ENCODE results near the gene S100A2. TPM values are rescaled to one million over a fixed set of nuclear protein-coding genes. Genes with fewer than 3 reads are reported as not detected.
"Not testable (repeated sequence)": the region's sequence is repeated elsewhere in the genome, so short reads cannot be mapped to it uniquely, and the experiment has no call there.

S100A2 gene
- total and polyA plus RNA-seq, 9 donors = 1.4 to 5.0 (median 1.8) TPM

DNA sequence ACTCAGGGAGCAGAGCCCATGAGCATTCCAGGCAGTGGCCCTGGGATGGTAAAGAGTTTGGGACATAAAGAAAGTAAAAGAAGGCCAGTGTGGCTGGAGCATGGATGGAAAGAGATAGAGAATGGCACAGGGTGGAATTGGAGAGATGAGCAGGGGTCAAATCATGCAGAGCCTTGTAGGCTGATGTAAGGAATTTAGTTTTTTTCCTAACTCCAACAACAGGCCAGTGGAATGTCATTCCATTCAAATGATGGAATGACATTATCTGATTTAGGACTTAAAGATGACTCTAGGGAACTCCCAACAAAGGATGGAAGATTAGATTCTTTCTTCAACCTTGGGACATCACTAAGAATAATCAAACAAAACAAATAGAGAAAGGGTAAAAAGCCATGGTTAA, 12.8 kb upstream of the S100A2 start:
- H3K9me3 ChIP-seq (replicated peaks; ENCODE audit: control insufficient read depth, low read depth, low read length) = no peaks in the 10 kb centered on the region
- H3K27ac ChIP-seq (ENCODE audit: low read length) = no peak overlapping the region
- no peaks in the 10 kb centered on the region for H3K4me1 ChIP-seq (ENCODE audit: control insufficient read depth, insufficient read depth, low read length)
- DNase-seq = no peak
- no peak overlapping the region for H3K4me3 ChIP-seq (ENCODE audit: low read length)
- H3K36me3 ChIP-seq (ENCODE audit: control insufficient read depth, insufficient read depth, low read length) = no peaks in the 10 kb centered on the region
- H3K27me3 ChIP-seq (ENCODE audit: control insufficient read depth, insufficient read depth, low read length) = peaks cover 2% of the 10 kb centered on the region

DNA sequence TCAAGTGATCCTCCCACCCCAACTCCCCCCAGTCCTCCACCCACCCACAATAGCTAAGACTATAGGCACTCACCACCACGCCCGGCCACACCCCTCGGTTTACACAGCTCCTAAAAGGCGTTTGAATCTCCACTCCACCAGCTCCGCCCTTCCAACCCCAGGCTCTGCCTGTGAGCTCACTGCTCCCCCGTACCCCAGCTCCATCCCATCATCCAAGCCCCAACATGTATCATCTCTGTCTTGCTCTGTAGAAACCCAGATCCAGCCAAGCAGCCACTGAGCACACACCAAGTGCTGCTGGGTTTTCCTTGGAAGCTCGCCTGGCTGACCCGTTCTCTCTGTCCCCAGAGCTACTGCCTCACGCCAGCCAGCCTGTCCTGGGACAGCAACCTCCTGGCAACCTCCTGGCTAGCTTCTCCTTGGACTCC, 12.0 kb upstream of the S100A2 start:
- H3K27me3 ChIP-seq (ENCODE audit: control insufficient read depth, insufficient read depth, low read length) = peaks cover 2% of the 10 kb centered on the region
- 56% methylated on average over 9 of the region's 9 CpGs for WGBS (ENCODE audit: insufficient coverage)
- peaks cover under 1% of the 10 kb centered on the region for H3K4me1 ChIP-seq (ENCODE audit: control insufficient read depth, insufficient read depth, low read length)
- DNase-seq = no peak
- H3K4me3 ChIP-seq (ENCODE audit: low read length) = no peak overlapping the region
- H3K36me3 ChIP-seq (ENCODE audit: control insufficient read depth, insufficient read depth, low read length) = no peaks in the 10 kb centered on the region
- no peak overlapping the region for H3K27ac ChIP-seq (ENCODE audit: low read length)
- H3K9me3 ChIP-seq (replicated peaks; ENCODE audit: control insufficient read depth, low read depth, low read length) = no peaks in the 10 kb centered on the region

DNA sequence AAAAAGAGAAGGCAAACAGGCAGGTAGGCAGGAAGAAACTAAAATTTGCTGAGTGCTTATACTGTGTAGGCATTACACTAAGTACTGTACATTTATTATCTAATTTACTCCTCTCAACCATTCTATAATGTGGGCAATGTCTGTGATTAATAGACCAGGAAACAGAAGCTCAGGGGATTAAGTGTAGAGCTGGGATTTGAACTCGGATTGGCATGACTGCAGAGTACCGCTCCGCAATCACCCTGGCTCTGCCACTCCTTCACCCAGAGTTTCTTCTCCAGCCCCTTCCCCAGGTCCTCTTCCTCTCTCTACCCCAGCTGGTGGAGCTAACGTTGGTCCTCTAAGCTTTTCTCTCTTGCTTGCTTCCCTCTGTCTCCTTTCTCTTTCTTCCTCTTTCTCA, 11.5 kb upstream of the S100A2 start:
- no peak for DNase-seq
- no peak overlapping the region for H3K4me3 ChIP-seq (ENCODE audit: low read length)
- no peak overlapping the region for H3K27ac ChIP-seq (ENCODE audit: low read length)
- no peaks in the 10 kb centered on the region for H3K36me3 ChIP-seq (ENCODE audit: control insufficient read depth, insufficient read depth, low read length)
- peaks cover 4% of the 10 kb centered on the region for H3K4me1 ChIP-seq (ENCODE audit: control insufficient read depth, insufficient read depth, low read length)
- WGBS (ENCODE audit: insufficient coverage) = 100% methylated on average over 1 of the region's 4 CpGs
- H3K27me3 ChIP-seq (ENCODE audit: control insufficient read depth, insufficient read depth, low read length) = peaks cover 2% of the 10 kb centered on the region
- no peaks in the 10 kb centered on the region for H3K9me3 ChIP-seq (replicated peaks; ENCODE audit: control insufficient read depth, low read depth, low read length)

DNA sequence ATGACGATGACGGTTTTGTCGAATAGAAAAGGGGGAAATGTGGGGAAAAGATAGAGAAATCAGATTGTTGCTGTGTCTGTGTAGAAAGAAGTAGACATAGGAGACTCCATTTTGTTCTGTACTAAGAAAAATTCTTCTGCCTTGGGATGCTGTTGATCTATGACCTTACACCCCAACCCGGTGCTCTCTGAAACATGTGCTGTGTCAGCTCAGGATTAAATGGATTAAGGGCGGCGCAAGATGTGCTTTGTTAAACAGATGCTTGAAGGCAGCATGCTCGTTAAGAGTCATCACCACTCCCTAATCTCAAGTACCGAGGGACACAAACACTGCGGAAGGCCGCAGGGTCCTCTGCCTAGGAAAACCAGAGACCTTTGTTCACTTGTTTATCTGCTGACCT, 9.9 kb upstream of the S100A2 start:
- H3K9me3 ChIP-seq (replicated peaks; ENCODE audit: control insufficient read depth, low read depth, low read length); H3K27me3 ChIP-seq (ENCODE audit: control insufficient read depth, insufficient read depth, low read length); H3K36me3 ChIP-seq (ENCODE audit: control insufficient read depth, insufficient read depth, low read length); H3K4me3 ChIP-seq (ENCODE audit: low read length); DNase-seq; H3K4me1 ChIP-seq (ENCODE audit: control insufficient read depth, insufficient read depth, low read length); H3K27ac ChIP-seq (ENCODE audit: low read length): not testable (repeated sequence)
- no CpG with 5 or more reads among the region's 10 CpGs for WGBS (ENCODE audit: insufficient coverage)

DNA sequence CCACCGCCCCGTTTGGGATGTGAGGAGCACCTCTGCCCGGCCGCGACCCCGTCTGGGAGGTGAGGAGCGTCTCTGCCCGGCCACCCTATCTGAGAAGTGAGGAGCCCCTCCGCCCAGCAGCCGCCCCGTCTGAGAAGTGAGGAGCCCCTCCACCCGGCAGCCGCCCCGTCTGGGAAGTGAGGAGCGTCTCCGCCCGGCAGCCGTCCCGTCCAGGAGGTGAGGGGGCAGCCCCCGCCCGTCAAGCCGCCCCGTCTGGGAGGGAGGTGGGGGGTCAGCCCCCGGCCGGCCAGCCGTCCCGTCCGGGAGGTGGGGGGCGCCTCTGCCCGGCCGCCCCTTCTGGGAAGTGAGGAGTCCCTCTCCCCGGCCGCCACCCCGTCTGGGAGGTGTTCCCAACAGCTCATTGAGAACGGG, 9.4 kb upstream of the S100A2 start:
- H3K9me3 ChIP-seq (replicated peaks; ENCODE audit: control insufficient read depth, low read depth, low read length); H3K27ac ChIP-seq (ENCODE audit: low read length); H3K4me3 ChIP-seq (ENCODE audit: low read length); H3K27me3 ChIP-seq (ENCODE audit: control insufficient read depth, insufficient read depth, low read length); H3K4me1 ChIP-seq (ENCODE audit: control insufficient read depth, insufficient read depth, low read length); H3K36me3 ChIP-seq (ENCODE audit: control insufficient read depth, insufficient read depth, low read length); DNase-seq: not testable (repeated sequence)
- 87% methylated on average over 20 of the region's 35 CpGs for WGBS (ENCODE audit: insufficient coverage)

DNA sequence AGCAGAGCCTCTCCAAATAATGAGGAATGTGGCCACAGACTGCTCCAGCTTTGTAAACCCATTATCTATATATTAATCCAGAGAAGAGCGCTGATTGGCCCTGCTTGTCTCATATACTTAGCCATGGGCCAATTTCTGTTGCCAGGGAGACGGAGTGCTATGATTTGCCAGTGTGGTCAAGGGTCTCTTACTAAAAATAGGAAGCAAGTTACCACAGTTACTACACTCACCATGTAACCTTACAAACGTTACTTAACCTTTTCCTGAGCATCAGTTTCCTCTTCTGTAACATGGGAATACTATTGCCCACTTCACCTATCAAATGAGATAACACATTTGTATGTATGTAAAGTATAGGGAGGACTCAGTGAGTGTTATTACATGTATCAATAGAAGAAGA, 7.7 kb upstream of the S100A2 start:
- H3K27ac ChIP-seq (ENCODE audit: low read length) = no peak overlapping the region
- no peak overlapping the region for H3K4me3 ChIP-seq (ENCODE audit: low read length)
- DNase-seq = no peak

DNA sequence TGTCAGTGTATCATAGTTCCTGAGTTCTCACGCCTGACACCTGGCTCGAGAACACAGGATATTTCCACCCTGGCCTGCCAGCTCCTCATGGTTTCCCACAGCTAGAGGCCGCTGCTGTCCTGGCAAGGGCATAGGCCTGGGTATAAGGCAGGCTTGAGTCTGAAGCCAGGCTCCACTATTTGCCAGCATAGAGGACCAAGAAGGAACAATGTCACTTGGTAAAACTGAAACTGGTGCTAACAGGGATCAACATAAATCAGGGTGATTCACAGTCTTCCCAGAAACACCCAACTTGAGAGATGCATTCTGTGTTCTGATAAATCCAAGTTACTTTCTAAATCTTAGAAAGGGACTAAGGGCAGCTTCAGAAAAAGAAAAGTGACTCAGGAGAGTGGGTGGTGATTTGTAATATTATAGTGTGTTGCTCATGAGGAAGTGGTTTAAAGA, 6.9 kb upstream of the S100A2 start:
- H3K27ac ChIP-seq (ENCODE audit: low read length) = no peak overlapping the region
- H3K4me1 ChIP-seq (ENCODE audit: control insufficient read depth, insufficient read depth, low read length) = peaks cover 17% of the 10 kb centered on the region
- WGBS (ENCODE audit: insufficient coverage) = 40% methylated on average over 1 of the region's 3 CpGs
- H3K27me3 ChIP-seq (ENCODE audit: control insufficient read depth, insufficient read depth, low read length) = peaks cover under 1% of the 10 kb centered on the region
- no peaks in the 10 kb centered on the region for H3K9me3 ChIP-seq (replicated peaks; ENCODE audit: control insufficient read depth, low read depth, low read length)
- peak; percentile 78 for DNase-seq
- no peak overlapping the region for H3K4me3 ChIP-seq (ENCODE audit: low read length)
- no peaks in the 10 kb centered on the region for H3K36me3 ChIP-seq (ENCODE audit: control insufficient read depth, insufficient read depth, low read length)

More for the DNA sequence above, 7.7 kb upstream of the S100A2 start:
- Histone ChIP-seq H3K36me3 (ENCODE audit: control insufficient read depth, insufficient read depth, low read length) (no peaks in the 10 kb centered on the region), H3K9me3 (replicated peaks; ENCODE audit: control insufficient read depth, low read depth, low read length) (no peaks in the 10 kb centered on the region), H3K27me3 (ENCODE audit: control insufficient read depth, insufficient read depth, low read length) (peaks cover 2% of the 10 kb centered on the region), H3K4me1 (ENCODE audit: control insufficient read depth, insufficient read depth, low read length) (peaks cover 9% of the 10 kb centered on the region)
- WGBS (ENCODE audit: insufficient coverage) = no CpG with 5 or more reads among the region's 3 CpGs

DNA sequence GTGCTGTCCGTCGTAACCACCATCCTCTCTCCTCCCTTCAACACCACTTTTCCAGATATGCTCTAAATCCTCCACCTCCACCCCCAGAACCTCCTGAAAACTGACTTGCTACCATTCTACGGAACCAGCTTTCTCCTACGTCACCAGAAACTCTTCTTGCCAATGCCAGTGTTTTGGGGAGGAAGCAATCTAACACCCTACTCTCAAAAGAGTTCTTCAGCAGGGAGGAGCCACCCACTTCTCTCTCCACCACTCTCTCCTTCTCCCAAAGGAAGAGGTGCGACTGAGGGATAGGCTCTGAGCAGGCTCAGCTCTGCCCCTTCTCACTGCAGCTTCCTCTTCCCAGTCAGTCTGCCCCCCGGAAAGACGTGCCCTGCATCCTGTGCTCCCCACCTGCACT, 6.1 kb upstream of the S100A2 start:
- Histone ChIP-seq H3K36me3 (ENCODE audit: control insufficient read depth, insufficient read depth, low read length) (no peaks in the 10 kb centered on the region), H3K4me1 (ENCODE audit: control insufficient read depth, insufficient read depth, low read length) (peaks cover 25% of the 10 kb centered on the region), H3K4me3 (ENCODE audit: low read length) (no peak overlapping the region), H3K27me3 (ENCODE audit: control insufficient read depth, insufficient read depth, low read length) (no peaks in the 10 kb centered on the region), H3K9me3 (replicated peaks; ENCODE audit: control insufficient read depth, low read depth, low read length) (no peaks in the 10 kb centered on the region), H3K27ac (ENCODE audit: low read length) (no peak overlapping the region)
- WGBS (ENCODE audit: insufficient coverage) = 57% methylated on average over 4 of the region's 7 CpGs
- no peak for DNase-seq

DNA sequence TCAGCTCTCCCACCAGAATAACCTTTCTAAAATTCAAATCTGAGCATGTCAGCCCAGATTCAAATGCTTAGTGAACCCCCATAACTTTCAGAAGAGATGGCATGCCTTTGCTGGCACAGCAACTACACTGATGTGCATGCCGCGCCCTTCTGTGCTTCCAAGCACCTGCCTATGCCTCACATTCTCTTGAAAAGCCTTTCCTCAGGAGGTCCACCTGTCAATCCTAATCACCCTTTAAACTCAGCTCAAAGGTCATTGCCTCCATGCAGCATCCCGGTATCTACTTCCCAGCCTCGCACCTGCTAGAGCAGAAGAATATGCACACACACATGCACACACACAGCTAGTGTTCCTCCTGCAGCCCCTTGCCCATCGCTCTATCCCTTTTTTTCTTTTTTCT, 5.2 kb upstream of the S100A2 start:
- H3K27ac ChIP-seq (ENCODE audit: low read length) = no peak overlapping the region
- H3K4me1 ChIP-seq (ENCODE audit: control insufficient read depth, insufficient read depth, low read length) = peaks cover 34% of the 10 kb centered on the region
- no peaks in the 10 kb centered on the region for H3K36me3 ChIP-seq (ENCODE audit: control insufficient read depth, insufficient read depth, low read length)
- no peaks in the 10 kb centered on the region for H3K27me3 ChIP-seq (ENCODE audit: control insufficient read depth, insufficient read depth, low read length)
- WGBS (ENCODE audit: insufficient coverage) = 82% methylated on average over 4 of the region's 5 CpGs
- H3K4me3 ChIP-seq (ENCODE audit: low read length) = no peak overlapping the region
- DNase-seq = no peak
- H3K9me3 ChIP-seq (replicated peaks; ENCODE audit: control insufficient read depth, low read depth, low read length) = no peaks in the 10 kb centered on the region

DNA sequence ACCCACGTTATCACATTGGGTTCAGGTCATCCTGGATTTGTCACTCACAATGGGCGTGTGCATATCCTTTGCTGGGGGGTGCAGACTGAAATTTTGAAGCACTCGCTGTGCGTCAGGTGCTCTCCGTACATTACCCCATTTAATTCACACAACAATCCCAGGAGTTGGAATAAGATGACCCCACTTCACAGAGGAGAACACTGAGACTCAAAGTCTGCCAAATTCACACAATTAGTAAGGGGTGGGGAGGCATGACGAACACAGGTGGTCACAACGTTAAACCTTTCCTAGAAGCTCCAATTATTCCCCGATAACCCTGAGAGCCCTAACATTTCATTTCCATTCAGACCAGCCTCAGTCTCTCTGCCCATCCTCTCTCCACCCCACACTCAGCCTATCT, 3.8 kb upstream of the S100A2 start:
- no peaks in the 10 kb centered on the region for H3K9me3 ChIP-seq (replicated peaks; ENCODE audit: control insufficient read depth, low read depth, low read length)
- H3K4me3 ChIP-seq (ENCODE audit: low read length) = no peak overlapping the region
- no peaks in the 10 kb centered on the region for H3K36me3 ChIP-seq (ENCODE audit: control insufficient read depth, insufficient read depth, low read length)
- peaks cover 41% of the 10 kb centered on the region for H3K4me1 ChIP-seq (ENCODE audit: control insufficient read depth, insufficient read depth, low read length)
- H3K27ac ChIP-seq (ENCODE audit: low read length) = no peak overlapping the region
- no peak for DNase-seq
- no peaks in the 10 kb centered on the region for H3K27me3 ChIP-seq (ENCODE audit: control insufficient read depth, insufficient read depth, low read length)
- WGBS (ENCODE audit: insufficient coverage) = 83% methylated on average over 2 of the region's 8 CpGs

DNA sequence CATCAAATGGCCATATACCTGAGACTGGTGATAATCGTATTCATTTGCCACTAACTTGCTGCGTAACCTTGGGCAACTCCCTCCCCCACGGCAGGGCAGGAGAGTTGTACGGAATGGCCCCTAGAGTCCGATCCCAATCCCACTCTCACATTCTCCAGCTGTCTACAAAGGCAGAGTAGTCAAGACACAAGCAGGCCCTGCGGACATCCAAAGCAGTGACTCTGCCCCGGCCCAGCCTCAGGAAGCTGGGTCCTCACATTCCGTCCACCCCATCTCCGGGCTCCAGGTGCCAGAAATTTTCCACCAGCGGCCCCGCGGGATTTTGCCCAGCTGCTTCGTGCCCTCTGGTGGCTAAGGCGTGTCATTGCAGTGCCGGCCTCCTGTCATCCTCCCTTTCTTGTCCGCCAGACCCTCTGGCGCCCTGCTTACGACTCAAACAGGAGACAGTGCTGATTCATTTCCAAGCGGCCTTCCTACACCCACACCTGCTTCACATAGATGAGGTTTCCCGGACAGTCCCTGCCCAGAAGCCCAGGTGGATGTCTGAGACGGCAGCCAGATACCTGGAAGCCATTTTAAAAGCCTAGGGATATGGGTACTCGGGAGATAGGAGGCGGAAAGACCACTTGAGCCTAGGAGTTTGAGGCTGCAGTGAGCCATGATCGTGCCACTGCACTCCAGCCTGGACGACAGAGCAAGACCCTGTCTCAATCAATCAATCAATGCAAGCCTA, 2.9 kb upstream of the S100A2 start:
- DNase-seq = peak; percentile 92
- H3K36me3 ChIP-seq (ENCODE audit: control insufficient read depth, insufficient read depth, low read length) = no peaks in the 10 kb centered on the region
- peak overlapping the region; percentile 11 for H3K4me3 ChIP-seq (ENCODE audit: low read length)
- peaks cover 46% of the 10 kb centered on the region for H3K4me1 ChIP-seq (ENCODE audit: control insufficient read depth, insufficient read depth, low read length)
- H3K9me3 ChIP-seq (replicated peaks; ENCODE audit: control insufficient read depth, low read depth, low read length) = no peaks in the 10 kb centered on the region
- H3K27ac ChIP-seq (ENCODE audit: low read length) = peak overlapping the region; percentile 18
- 7% methylated on average over 21 of the region's 25 CpGs for WGBS (ENCODE audit: insufficient coverage)
- H3K27me3 ChIP-seq (ENCODE audit: control insufficient read depth, insufficient read depth, low read length) = no peaks in the 10 kb centered on the region
